Mesenchymal stem cell (in vitro differentiated cells and primary cell): ENCODE data around the gene FGD6.
"Not testable (repeated sequence)": the region's sequence is repeated elsewhere in the genome, so short reads cannot be mapped to it uniquely, and the experiment has no call there.

ENCODE experiments used
- DNase-seq: peaks from one replicate; pipeline ENCODE4 v3.0.0-alpha.2; 2013
- H2AFZ ChIP-seq: one replicate; pipeline ENCODE4 v1.6.1; 2013; ENCODE audit warnings: low read depth, mild to moderate bottlenecking, control low read depth, inconsistent platforms, low read length, moderate library complexity
- H2AK5ac ChIP-seq: 2 replicates; pipeline ENCODE4 v1.6.1; 2013; ENCODE audit warnings: low read length, moderate library complexity, mild to moderate bottlenecking, inconsistent platforms; ENCODE audit not compliant: severe bottlenecking
- H2BK120ac ChIP-seq: one replicate; pipeline ENCODE4 v1.6.1; 2013; ENCODE audit warnings: low read depth, mild to moderate bottlenecking, inconsistent platforms, low read length, moderate library complexity
- H2BK12ac ChIP-seq, 2 experiments: one replicate each; pipeline ENCODE4 v1.6.1; 2013; ENCODE audit warnings: inconsistent platforms in 2 of 2, low read length in 2 of 2, mild to moderate bottlenecking in 2 of 2, moderate library complexity in 2 of 2, control low read depth in 1 of 2
- H2BK15ac ChIP-seq: one replicate; pipeline ENCODE4 v1.6.1; 2013; ENCODE audit warnings: mild to moderate bottlenecking, low read depth, inconsistent platforms; ENCODE audit not compliant: poor library complexity, severe bottlenecking
- H2BK5ac ChIP-seq: 2 replicates; pipeline ENCODE4 v1.6.1; 2013; ENCODE audit warnings: low read depth, mild to moderate bottlenecking, low read length, control low read depth, inconsistent platforms; ENCODE audit not compliant: poor library complexity, severe bottlenecking
- H3K14ac ChIP-seq, 2 experiments: one replicate each; pipeline ENCODE4 v1.6.1; 2013; ENCODE audit warnings: inconsistent platforms in 2 of 2, low read length in 2 of 2, control low read depth in 1 of 2, mild to moderate bottlenecking in 1 of 2, moderate library complexity in 1 of 2
- H3K18ac ChIP-seq, 2 experiments: one replicate each; pipeline ENCODE4 v1.6.1; 2013; ENCODE audit warnings: inconsistent platforms in 2 of 2, low read length in 2 of 2, control low read depth in 1 of 2, low read depth in 1 of 2, mild to moderate bottlenecking in 1 of 2
- H3K23ac ChIP-seq, 2 experiments: one replicate each; pipeline ENCODE4 v1.6.1; 2013; ENCODE audit warnings: inconsistent platforms in 2 of 2, low read length in 2 of 2, mild to moderate bottlenecking in 2 of 2, moderate library complexity in 2 of 2, control low read depth in 1 of 2
- H3K27ac ChIP-seq: 2 replicates; pipeline ENCODE4 v1.5.1; 2013; ENCODE audit warnings: mild to moderate bottlenecking, moderate library complexity, low read length, control low read depth, inconsistent platforms; ENCODE audit not compliant: poor library complexity, severe bottlenecking
- H3K27me3 ChIP-seq, 2 experiments: 2 replicates each; pipeline versions ENCODE4 v1.6.1 to v1.7.0; 2013; ENCODE audit warnings: low read length in 2 of 2, mild to moderate bottlenecking in 2 of 2, moderate library complexity in 2 of 2, control low read depth in 1 of 2, inconsistent platforms in 1 of 2; ENCODE audit not compliant: control insufficient read depth in 1 of 2, insufficient read depth in 1 of 2
- H3K36me3 ChIP-seq, 2 experiments: 2 replicates each; pipeline versions ENCODE4 v1.6.1 to v1.7.0; 2013; ENCODE audit warnings: low read length in 2 of 2, control low read depth in 1 of 2, inconsistent platforms in 1 of 2, low read depth in 1 of 2, mild to moderate bottlenecking in 1 of 2; ENCODE audit not compliant: insufficient read depth in 2 of 2, control insufficient read depth in 1 of 2
- H3K4ac ChIP-seq, 2 experiments: one replicate each; pipeline ENCODE4 v1.6.1; 2013; ENCODE audit warnings: inconsistent platforms in 2 of 2, low read length in 2 of 2, mild to moderate bottlenecking in 2 of 2, moderate library complexity in 2 of 2, control low read depth in 1 of 2, low read depth in 1 of 2
- H3K4me1 ChIP-seq: 2 replicates; pipeline ENCODE4 v1.6.1; 2013; ENCODE audit warnings: low read depth, low read length, control low read depth; ENCODE audit not compliant: control insufficient read depth, insufficient read depth
- H3K4me2 ChIP-seq: 2 replicates; pipeline ENCODE4 v1.6.1; 2013; ENCODE audit warnings: low read length, mild to moderate bottlenecking, inconsistent platforms; ENCODE audit not compliant: poor library complexity, severe bottlenecking
- H3K4me3 ChIP-seq, 2 experiments: 2 replicates each; pipeline versions ENCODE4 v1.5.1 to v1.7.0; 2013; ENCODE audit warnings: low read length in 2 of 2, mild to moderate bottlenecking in 2 of 2, control low read depth in 1 of 2, low read depth in 1 of 2; ENCODE audit not compliant: insufficient read depth in 1 of 2
- H3K79me1 ChIP-seq: replicated peaks from 2 replicates; pipeline ENCODE4 v1.6.1; 2013; ENCODE audit warnings: mild to moderate bottlenecking, control low read depth, low read length, inconsistent platforms; ENCODE audit not compliant: poor library complexity, severe bottlenecking
- H3K9ac ChIP-seq: 2 replicates; pipeline ENCODE4 v1.7.0; 2013; ENCODE audit warnings: mild to moderate bottlenecking, low read length, moderate library complexity
- H3K9me3 ChIP-seq: 2 replicates; pipeline ENCODE4 v1.7.0; 2013; ENCODE audit warnings: mild to moderate bottlenecking, low read length; ENCODE audit not compliant: control insufficient read depth
- H4K8ac ChIP-seq: one replicate; pipeline ENCODE4 v1.6.1; 2013; ENCODE audit warnings: inconsistent platforms, mild to moderate bottlenecking, low read length, moderate library complexity
- H4K91ac ChIP-seq: one replicate; pipeline ENCODE4 v1.6.1; 2013; ENCODE audit warnings: mild to moderate bottlenecking, low read length, inconsistent platforms
- WGBS: methylation state at CpG from one replicate; pipeline ENCODE4 v1.1.7; 2013; ENCODE audit warnings: mixed read lengths; 5-methylcytosine and 5-hydroxymethylcytosine counted together

The FGD6 gene

DNA sequence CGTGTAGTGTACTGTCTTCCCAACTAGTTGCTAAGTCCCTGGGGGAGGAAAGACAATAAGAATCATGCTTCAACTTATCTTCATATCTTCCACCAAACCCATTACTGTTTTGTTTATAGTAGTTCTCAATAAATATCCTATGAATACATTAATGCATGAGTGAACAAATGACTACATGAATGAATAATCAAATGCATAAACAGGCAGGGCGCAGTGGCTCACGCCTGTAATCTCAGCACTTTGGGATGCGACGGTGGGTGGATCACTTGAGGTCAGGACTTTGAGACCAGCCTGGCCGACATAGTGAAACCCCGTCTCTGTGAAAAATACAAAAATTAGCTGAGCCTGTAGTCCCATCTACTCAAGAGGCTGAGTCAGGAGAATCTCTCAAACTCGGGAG, 111.7 kb downstream of the FGD6 start:
- Histone ChIP-seq H3K4me3 (no peak overlapping the region), H2BK5ac (no peak overlapping the region), H3K4me2 (no peak overlapping the region), H3K36me3 (peaks cover 16 to 35% of the 10 kb centered on the region in 2 experiments), H3K4me1 (peaks cover 15% of the 10 kb centered on the region), H3K9ac (no peak overlapping the region), H3K9me3 (no peaks in the 10 kb centered on the region), H3K27me3 (no peaks in the 10 kb centered on the region), H2AFZ (no peak overlapping the region), H3K27ac (no peak overlapping the region), H2AK5ac (no peak overlapping the region), H3K14ac (no peak overlapping the region), H3K18ac (no peak overlapping the region), H4K91ac (no peak overlapping the region), H2BK120ac (no peak overlapping the region), H2BK12ac (no peak overlapping the region), H2BK15ac (no peak overlapping the region), H4K8ac (no peak overlapping the region), H3K79me1 (peaks cover 6% of the 10 kb centered on the region), H3K23ac (no peak overlapping the region), H3K4ac (no peak overlapping the region)
- 87% methylated on average over 7 of the region's 8 CpGs for WGBS
- DNase-seq = no peak

DNA sequence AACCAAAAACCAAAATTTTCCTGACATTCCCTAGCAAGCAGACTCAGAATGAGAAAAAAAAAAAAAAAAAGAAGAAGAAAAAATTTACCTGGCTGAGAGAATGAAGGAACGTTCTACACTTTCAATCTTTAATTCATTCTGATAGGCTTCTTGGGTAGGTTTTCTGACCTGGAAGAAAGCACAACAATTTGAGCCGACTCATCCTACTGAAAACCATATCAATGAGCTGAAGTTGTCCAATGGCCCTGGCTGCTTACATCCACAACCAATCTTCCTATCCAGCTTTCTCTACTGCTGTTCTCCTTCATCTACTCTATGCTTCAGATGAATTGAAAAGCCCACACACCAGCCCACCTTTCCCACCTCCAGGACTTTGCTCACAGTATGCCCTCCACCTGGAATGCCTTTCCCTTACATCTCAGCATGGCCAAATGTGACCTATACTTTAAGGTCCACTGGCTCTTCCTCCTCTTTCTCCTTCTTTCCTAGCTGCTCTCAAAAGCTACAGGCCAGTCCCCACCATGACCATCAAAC, 112.3 kb downstream of the FGD6 start:
- Histone ChIP-seq H3K9me3 (no peaks in the 10 kb centered on the region), H2BK12ac (no peak overlapping the region), H3K9ac (no peak overlapping the region), H3K4me1 (peaks cover 18% of the 10 kb centered on the region), H3K36me3 (peaks cover 16 to 36% of the 10 kb centered on the region in 2 experiments), H4K8ac (no peak overlapping the region), H2AFZ (no peak overlapping the region), H2BK120ac (no peak overlapping the region), H2BK5ac (no peak overlapping the region), H3K27me3 (no peaks in the 10 kb centered on the region), H3K23ac (no peak overlapping the region), H2BK15ac (no peak overlapping the region), H3K14ac (no peak overlapping the region), H3K27ac (peak overlapping the region; percentile 85), H3K79me1 (peaks cover 8% of the 10 kb centered on the region), H2AK5ac (peak overlapping the region; percentile 95), H3K4ac (no peak overlapping the region), H4K91ac (no peak overlapping the region), H3K4me2 (no peak overlapping the region), H3K4me3 (no peak overlapping the region), H3K18ac (no peak overlapping the region)
- DNase-seq = no peak
- WGBS = 98% methylated on average over 2 of the region's 2 CpGs

DNA sequence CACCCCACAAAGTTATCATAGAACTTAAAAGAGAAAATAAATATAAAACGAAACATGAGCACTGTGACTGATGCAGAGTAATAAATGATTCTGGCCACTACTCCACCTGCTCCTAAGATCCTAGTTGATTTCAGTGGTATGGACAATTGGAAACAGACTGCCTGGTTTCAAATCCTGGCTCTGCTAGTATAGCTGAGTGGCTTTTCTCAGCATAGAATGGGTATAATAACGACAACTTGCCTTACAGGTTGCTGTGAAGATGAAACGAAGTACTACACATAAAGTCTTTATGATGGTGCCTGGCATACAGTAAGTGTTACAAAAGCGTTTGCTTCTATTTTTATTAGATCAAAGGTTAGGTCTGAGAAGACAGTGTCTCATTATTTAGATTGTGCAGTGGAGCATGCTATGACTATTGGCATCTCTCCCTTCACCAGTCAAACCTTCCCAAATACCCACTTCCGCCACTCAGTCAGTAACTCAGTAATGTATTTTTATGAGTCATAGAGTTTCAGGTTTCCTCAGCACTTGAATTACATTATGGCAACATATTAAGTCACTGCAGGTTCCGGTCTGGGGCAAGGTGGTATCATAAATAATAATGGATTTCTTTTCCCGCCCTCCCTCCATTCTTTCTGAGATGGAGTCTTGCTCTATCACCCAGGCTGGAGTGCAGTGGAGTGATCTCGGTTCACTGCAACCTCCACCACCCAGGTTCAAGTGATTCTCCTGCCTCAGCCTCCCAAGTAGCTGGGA, 114.2 kb downstream of the FGD6 start:
- H3K4me3 ChIP-seq = no peak overlapping the region
- peak overlapping the region; percentile 87 for H3K27ac ChIP-seq
- no peak overlapping the region for H3K9ac ChIP-seq
- H3K18ac ChIP-seq = no peak overlapping the region
- H4K91ac ChIP-seq = no peak overlapping the region
- H3K27me3 ChIP-seq = no peaks in the 10 kb centered on the region
- H2BK5ac ChIP-seq = peak overlapping the region; percentile 15
- H3K14ac ChIP-seq = no peak overlapping the region
- no peak overlapping the region for H3K4me2 ChIP-seq
- H3K23ac ChIP-seq = no peak overlapping the region
- H3K36me3 ChIP-seq = peaks cover 11 to 34% of the 10 kb centered on the region in 2 experiments
- DNase-seq = peak; percentile 55
- H3K4me1 ChIP-seq = peaks cover 22% of the 10 kb centered on the region
- no peak overlapping the region for H2AFZ ChIP-seq
- no peak overlapping the region for H2BK12ac ChIP-seq
- H2AK5ac ChIP-seq = no peak overlapping the region
- WGBS = 87% methylated on average over 7 of the region's 8 CpGs
- no peak overlapping the region for H4K8ac ChIP-seq
- no peak overlapping the region for H2BK120ac ChIP-seq
- H3K79me1 ChIP-seq = peaks cover 10% of the 10 kb centered on the region
- H3K4ac ChIP-seq = no peak overlapping the region
- H2BK15ac ChIP-seq = no peak overlapping the region
- no peaks in the 10 kb centered on the region for H3K9me3 ChIP-seq

DNA sequence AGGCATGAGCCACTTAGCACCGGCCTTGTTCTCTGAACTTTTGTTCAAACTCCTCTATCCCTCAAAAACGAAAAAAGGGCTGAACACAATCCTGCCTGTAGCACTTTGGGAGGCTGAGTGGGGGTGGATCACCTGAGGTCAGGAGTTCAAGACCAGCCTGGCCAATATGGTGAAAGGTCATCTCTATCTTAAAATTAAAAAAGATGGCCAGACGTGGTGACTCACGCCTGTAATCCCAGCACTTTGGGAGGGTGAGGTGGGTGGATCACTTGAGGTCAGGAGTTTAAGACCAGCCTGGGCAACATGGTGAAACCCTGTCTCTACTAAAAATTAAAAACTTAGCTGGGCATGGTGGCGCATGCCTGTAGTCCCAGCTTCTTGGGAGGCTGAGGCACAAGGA, 115.3 kb downstream of the FGD6 start:
- not testable (repeated sequence) for H3K14ac ChIP-seq, H3K4me3 ChIP-seq, H4K8ac ChIP-seq, H3K9me3 ChIP-seq, H2BK120ac ChIP-seq, H3K79me1 ChIP-seq, H3K27ac ChIP-seq, H2BK15ac ChIP-seq, DNase-seq, H3K18ac ChIP-seq, H4K91ac ChIP-seq, H2BK12ac ChIP-seq, H3K4me2 ChIP-seq, H2AFZ ChIP-seq, H3K9ac ChIP-seq, H3K4ac ChIP-seq, H3K27me3 ChIP-seq, H3K23ac ChIP-seq
- WGBS = 98% methylated on average over 5 of the region's 5 CpGs
- peaks cover 9 to 34% of the 10 kb centered on the region in 2 experiments for H3K36me3 ChIP-seq
- peaks cover 25% of the 10 kb centered on the region for H3K4me1 ChIP-seq
- H2AK5ac ChIP-seq = peak overlapping the region; percentile 54
- peak overlapping the region; percentile 51 for H2BK5ac ChIP-seq
